ENCODE data around the gene PLEKHA7.
A peak's percentile ranks its signal among the peaks of the same experiment; 100 is the strongest.

The PLEKHA7 gene

GRCh38 chr11:16936643-16937042 lies 77.6 kb downstream of the PLEKHA7 start:
- no peak for TF ChIP-seq CTCF (IDR thresholded peaks at IDR 0.05; ENCODE audit: low read depth, low read length)
- no peak for DNase-seq (ENCODE audit: extremely low read depth, low read depth)

GRCh38 chr11:16935518-16936302 lies 78.5 kb downstream of the PLEKHA7 start:
- TF ChIP-seq CTCF (IDR thresholded peaks at IDR 0.05; ENCODE audit: low read depth, low read length): peak; percentile 71
- DNase-seq (ENCODE audit: extremely low read depth, low read depth): no peak

- no peak for DNase-seq (ENCODE audit: extremely low read depth, low read depth)
- no peak for TF ChIP-seq CTCF (IDR thresholded peaks at IDR 0.05; ENCODE audit: low read depth, low read length)
Observed at GRCh38 chr11:16933756-16934603, 80.2 kb downstream of the PLEKHA7 start.

- TF ChIP-seq CTCF (IDR thresholded peaks at IDR 0.05; ENCODE audit: low read depth, low read length): no peak
- DNase-seq (ENCODE audit: extremely low read depth, low read depth): no peak
Observed at GRCh38 chr11:16933291-16933690, 80.9 kb downstream of the PLEKHA7 start.

- no peak for TF ChIP-seq CTCF (IDR thresholded peaks at IDR 0.05; ENCODE audit: low read depth, low read length)
- no peak for DNase-seq (ENCODE audit: extremely low read depth, low read depth)
Observed at GRCh38 chr11:16928044-16928443, 86.2 kb downstream of the PLEKHA7 start.

- DNase-seq (ENCODE audit: extremely low read depth, low read depth): no peak
- no peak for TF ChIP-seq CTCF (IDR thresholded peaks at IDR 0.05; ENCODE audit: low read depth, low read length)
Observed at GRCh38 chr11:16926883-16927626, 87.2 kb downstream of the PLEKHA7 start.
